GM23338 (cell line): ENCODE measurements around the gene NPR2. TPM values are rescaled to one million over a fixed set of nuclear protein-coding genes. Genes with fewer than 3 reads are reported as not detected.

Experiments used
- ATAC-seq: fragments of 200-7000 bp; cut with Tn5 transposase; 3 replicates; pipeline ENCODE4 v1.9.1; 2020
- DNase-seq: peaks from one replicate; pipeline ENCODE4 v3.0.0-alpha.2; 2015; ENCODE audit warnings: low spot score
- H2AFZ ChIP-seq: fragments of 200-600 bp; sonication (generic); 2 replicates; pipeline ENCODE4 v1.8.0; 2016; ENCODE audit warnings: antibody characterized with exemption, mild to moderate bottlenecking, moderate library complexity
- H3F3A ChIP-seq: fragments of 200-600 bp; sonication (generic); replicated peaks from 2 replicates; pipeline ENCODE4 v1.8.0; 2017; ENCODE audit warnings: antibody characterized with exemption, mixed run types, low read depth
- H3K27ac ChIP-seq: fragments of 200-600 bp; sonication (generic); 2 replicates; pipeline ENCODE4 v1.6.1; 2016; ENCODE audit warnings: low read depth
- H3K27me3 ChIP-seq: fragments of 200-600 bp; sonication (generic); 2 replicates; pipeline ENCODE4 v1.8.0; 2016; ENCODE audit warnings: mild to moderate bottlenecking, mixed run types, moderate library complexity; ENCODE audit not compliant: insufficient read depth
- H3K36me3 ChIP-seq: fragments of 200-600 bp; sonication (generic); 2 replicates; pipeline ENCODE4 v1.8.0; 2016; ENCODE audit warnings: mild to moderate bottlenecking; ENCODE audit not compliant: insufficient read depth
- H3K4me1 ChIP-seq: fragments of 200-600 bp; sonication (generic); 2 replicates; pipeline ENCODE4 v1.8.0; 2016; ENCODE audit warnings: mild to moderate bottlenecking, moderate library complexity; ENCODE audit not compliant: insufficient read depth
- H3K4me2 ChIP-seq: fragments of 200-600 bp; sonication (generic); 2 replicates; pipeline ENCODE4 v1.7.1; 2017; ENCODE audit warnings: mixed run types
- H3K4me3 ChIP-seq: fragments of 200-600 bp; sonication (generic); 2 replicates; pipeline ENCODE4 v1.6.1; 2016; ENCODE audit warnings: mixed run types
- H3K79me2 ChIP-seq: fragments of 200-600 bp; sonication (generic); replicated peaks from 2 replicates; pipeline ENCODE4 v1.8.0; 2017; ENCODE audit warnings: mild to moderate bottlenecking; ENCODE audit not compliant: insufficient read depth
- H3K9me2 ChIP-seq: fragments of 200-600 bp; sonication (generic); 2 replicates; pipeline ENCODE4 v1.8.0; 2017; ENCODE audit not compliant: insufficient read depth
- H4K20me1 ChIP-seq: fragments of 200-600 bp; sonication (generic); replicated peaks from 2 replicates; pipeline ENCODE4 v1.8.0; 2017; ENCODE audit warnings: mild to moderate bottlenecking; ENCODE audit not compliant: insufficient read depth
- H3K27ac Mint-ChIP-seq: 2 replicates; pipeline ENCODE4 v1.8.0; 2020; ENCODE audit warnings: inconsistent platforms, mild to moderate bottlenecking, moderate library complexity, mixed read lengths
- H3K27me3 Mint-ChIP-seq: 3 replicates; pipeline ENCODE4 v1.8.0; 2022; ENCODE audit warnings: low read depth, mild to moderate bottlenecking, moderate library complexity, mixed read lengths, inconsistent platforms; ENCODE audit not compliant: insufficient read depth, poor library complexity
- H3K36me3 Mint-ChIP-seq: 3 replicates; pipeline ENCODE4 v1.8.0; 2021; ENCODE audit warnings: low read depth, mild to moderate bottlenecking, inconsistent platforms, moderate library complexity, mixed read lengths
- H3K4me1 Mint-ChIP-seq: 3 replicates; pipeline ENCODE4 v1.8.0; 2020; ENCODE audit warnings: mild to moderate bottlenecking, inconsistent platforms, mixed read lengths
- H3K4me3 Mint-ChIP-seq: 3 replicates; pipeline ENCODE4 v1.8.0; 2021; ENCODE audit warnings: moderate library complexity, mild to moderate bottlenecking, inconsistent platforms, mixed read lengths
- H3K9me3 Mint-ChIP-seq: 3 replicates; pipeline ENCODE4 v1.8.0; 2020; ENCODE audit warnings: moderate library complexity, mild to moderate bottlenecking, inconsistent platforms, mixed read lengths
- EZH2 ChIP-seq: fragments of 200-600 bp; sonication (generic); IDR thresholded peaks from one replicate; pipeline ENCODE4 v1.8.0; 2017; ENCODE audit warnings: antibody characterized with exemption, mild to moderate bottlenecking, low read depth; ENCODE audit not compliant: unreplicated experiment
- NANOG ChIP-seq: IDR thresholded peaks from 2 replicates; pipeline ENCODE4 v1.6.1; 2016; ENCODE audit warnings: antibody characterized with exemption, borderline replicate concordance
- STAT1 ChIP-seq: IDR thresholded peaks from one replicate; pipeline ENCODE4 v1.6.1; 2016; ENCODE audit warnings: antibody characterized with exemption; ENCODE audit not compliant: unreplicated experiment
- ZNF331 ChIP-seq: fragments of 250-450 bp; sonication (Bioruptor Pico); IDR thresholded peaks from 2 replicates; pipeline ENCODE4 v1.5.0; 2020; ENCODE audit warnings: low read depth, mild to moderate bottlenecking, moderate library complexity
- polyA plus RNA-seq: library from polyadenylated mRNA; unstranded; fragments of >200 nt; fragmentation: Nextera tagmentation; extraction: Ambion mirVana; gene quantifications from 2 replicates; pipeline ENCODE4 v1.2.1, GENCODE V29; 2016
- total RNA-seq: library from RNA; depleted of rRNA; stranded (reverse); fragments of >200 nt; shearing (Covaris generic); gene quantifications from 2 replicates; pipeline ENCODE4 v1.2.3, GENCODE V29; 2014
- TF ChIP-seq, protein P1 (sequence below): IDR thresholded peaks from 2 replicates; pipeline ENCODE4 v1.6.1; 2016; ENCODE audit warnings: antibody characterized with exemption
- TF ChIP-seq, protein P2 (sequence below), 2 experiments: fragments of 200-600 bp in 1 of 2; sonication (generic) in 1 of 2; conservative IDR thresholded peaks; 2 replicates each; pipeline versions ENCODE4 v1.5.1 to v1.6.1; 2016 to 2017; ENCODE audit warnings: antibody characterized with exemption in 2 of 2, low read depth in 2 of 2, mild to moderate bottlenecking in 2 of 2, moderate library complexity in 1 of 2
- TF ChIP-seq, protein P3 (sequence below): fragments of 250-450 bp; sonication (Bioruptor Pico); IDR thresholded peaks from 2 replicates; pipeline ENCODE4 v1.5.0; 2020; ENCODE audit warnings: mild to moderate bottlenecking, moderate library complexity

NPR2 gene
- total and polyA plus RNA-seq, 2 experiments from 2014 or later = 9.0 to 14.4 TPM

DNA sequence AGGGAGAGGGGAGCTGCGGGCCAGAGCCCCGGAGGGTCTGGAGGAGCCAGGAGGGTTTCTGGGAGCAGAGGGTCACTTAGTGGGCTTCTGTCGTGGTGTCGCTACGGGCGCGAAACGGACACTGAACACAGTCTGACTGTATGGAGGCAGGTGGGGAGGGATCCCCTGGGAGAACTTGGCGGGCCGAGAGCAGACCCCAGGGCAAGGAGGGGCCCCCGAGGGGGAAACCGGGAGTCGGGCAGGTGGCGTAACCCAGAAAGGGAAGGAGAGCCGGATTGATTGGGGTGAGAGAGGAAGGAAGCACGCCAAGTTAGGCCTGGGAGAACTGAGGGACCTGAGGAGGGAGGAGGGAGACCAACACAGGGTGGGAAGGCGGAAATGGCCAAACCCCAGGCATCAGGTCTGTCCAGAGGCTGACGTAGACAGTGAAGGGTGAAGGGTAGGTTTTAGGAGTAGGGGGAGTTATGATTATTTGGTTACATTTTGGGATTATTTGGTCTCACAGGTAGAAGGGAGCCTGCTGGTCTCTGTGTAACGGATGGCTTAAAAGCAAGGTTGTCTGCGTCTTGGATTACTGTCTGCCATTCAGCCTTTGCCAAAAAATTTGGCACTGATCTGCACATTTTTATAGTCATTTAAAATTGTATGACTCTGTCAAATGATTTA, 34.0 kb upstream of the NPR2 start:
- peak overlapping the region; percentile 98 for H3K4me3 ChIP-seq
- H3K27me3 ChIP-seq = no peaks in the 10 kb centered on the region
- H3K9me2 ChIP-seq = no peaks in the 10 kb centered on the region
- peak overlapping the region; percentile 98 for H3K27ac Mint-ChIP-seq
- H4K20me1 ChIP-seq = peaks cover 3% of the 10 kb centered on the region; the same call in 1 of the 2 replicates
- H3K27ac ChIP-seq = peak overlapping the region; percentile 99
- peaks cover 18% of the 10 kb centered on the region for H3K4me1 ChIP-seq
- no peak for TF ChIP-seq NANOG
- no peak for TF ChIP-seq EZH2
- TF ChIP-seq, protein P1, sequence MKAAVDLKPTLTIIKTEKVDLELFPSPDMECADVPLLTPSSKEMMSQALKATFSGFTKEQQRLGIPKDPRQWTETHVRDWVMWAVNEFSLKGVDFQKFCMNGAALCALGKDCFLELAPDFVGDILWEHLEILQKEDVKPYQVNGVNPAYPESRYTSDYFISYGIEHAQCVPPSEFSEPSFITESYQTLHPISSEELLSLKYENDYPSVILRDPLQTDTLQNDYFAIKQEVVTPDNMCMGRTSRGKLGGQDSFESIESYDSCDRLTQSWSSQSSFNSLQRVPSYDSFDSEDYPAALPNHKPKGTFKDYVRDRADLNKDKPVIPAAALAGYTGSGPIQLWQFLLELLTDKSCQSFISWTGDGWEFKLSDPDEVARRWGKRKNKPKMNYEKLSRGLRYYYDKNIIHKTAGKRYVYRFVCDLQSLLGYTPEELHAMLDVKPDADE = 0 out of 2 replicates have a peak, but pooled peaks have one; percentile 6
- TF ChIP-seq, protein P2, sequence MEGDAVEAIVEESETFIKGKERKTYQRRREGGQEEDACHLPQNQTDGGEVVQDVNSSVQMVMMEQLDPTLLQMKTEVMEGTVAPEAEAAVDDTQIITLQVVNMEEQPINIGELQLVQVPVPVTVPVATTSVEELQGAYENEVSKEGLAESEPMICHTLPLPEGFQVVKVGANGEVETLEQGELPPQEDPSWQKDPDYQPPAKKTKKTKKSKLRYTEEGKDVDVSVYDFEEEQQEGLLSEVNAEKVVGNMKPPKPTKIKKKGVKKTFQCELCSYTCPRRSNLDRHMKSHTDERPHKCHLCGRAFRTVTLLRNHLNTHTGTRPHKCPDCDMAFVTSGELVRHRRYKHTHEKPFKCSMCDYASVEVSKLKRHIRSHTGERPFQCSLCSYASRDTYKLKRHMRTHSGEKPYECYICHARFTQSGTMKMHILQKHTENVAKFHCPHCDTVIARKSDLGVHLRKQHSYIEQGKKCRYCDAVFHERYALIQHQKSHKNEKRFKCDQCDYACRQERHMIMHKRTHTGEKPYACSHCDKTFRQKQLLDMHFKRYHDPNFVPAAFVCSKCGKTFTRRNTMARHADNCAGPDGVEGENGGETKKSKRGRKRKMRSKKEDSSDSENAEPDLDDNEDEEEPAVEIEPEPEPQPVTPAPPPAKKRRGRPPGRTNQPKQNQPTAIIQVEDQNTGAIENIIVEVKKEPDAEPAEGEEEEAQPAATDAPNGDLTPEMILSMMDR (conservative IDR thresholded peaks at IDR 0.05; ENCODE audit: low read depth in 2 of 2) = no peak
- TF ChIP-seq STAT1 = no peak
- TF ChIP-seq, protein P3, sequence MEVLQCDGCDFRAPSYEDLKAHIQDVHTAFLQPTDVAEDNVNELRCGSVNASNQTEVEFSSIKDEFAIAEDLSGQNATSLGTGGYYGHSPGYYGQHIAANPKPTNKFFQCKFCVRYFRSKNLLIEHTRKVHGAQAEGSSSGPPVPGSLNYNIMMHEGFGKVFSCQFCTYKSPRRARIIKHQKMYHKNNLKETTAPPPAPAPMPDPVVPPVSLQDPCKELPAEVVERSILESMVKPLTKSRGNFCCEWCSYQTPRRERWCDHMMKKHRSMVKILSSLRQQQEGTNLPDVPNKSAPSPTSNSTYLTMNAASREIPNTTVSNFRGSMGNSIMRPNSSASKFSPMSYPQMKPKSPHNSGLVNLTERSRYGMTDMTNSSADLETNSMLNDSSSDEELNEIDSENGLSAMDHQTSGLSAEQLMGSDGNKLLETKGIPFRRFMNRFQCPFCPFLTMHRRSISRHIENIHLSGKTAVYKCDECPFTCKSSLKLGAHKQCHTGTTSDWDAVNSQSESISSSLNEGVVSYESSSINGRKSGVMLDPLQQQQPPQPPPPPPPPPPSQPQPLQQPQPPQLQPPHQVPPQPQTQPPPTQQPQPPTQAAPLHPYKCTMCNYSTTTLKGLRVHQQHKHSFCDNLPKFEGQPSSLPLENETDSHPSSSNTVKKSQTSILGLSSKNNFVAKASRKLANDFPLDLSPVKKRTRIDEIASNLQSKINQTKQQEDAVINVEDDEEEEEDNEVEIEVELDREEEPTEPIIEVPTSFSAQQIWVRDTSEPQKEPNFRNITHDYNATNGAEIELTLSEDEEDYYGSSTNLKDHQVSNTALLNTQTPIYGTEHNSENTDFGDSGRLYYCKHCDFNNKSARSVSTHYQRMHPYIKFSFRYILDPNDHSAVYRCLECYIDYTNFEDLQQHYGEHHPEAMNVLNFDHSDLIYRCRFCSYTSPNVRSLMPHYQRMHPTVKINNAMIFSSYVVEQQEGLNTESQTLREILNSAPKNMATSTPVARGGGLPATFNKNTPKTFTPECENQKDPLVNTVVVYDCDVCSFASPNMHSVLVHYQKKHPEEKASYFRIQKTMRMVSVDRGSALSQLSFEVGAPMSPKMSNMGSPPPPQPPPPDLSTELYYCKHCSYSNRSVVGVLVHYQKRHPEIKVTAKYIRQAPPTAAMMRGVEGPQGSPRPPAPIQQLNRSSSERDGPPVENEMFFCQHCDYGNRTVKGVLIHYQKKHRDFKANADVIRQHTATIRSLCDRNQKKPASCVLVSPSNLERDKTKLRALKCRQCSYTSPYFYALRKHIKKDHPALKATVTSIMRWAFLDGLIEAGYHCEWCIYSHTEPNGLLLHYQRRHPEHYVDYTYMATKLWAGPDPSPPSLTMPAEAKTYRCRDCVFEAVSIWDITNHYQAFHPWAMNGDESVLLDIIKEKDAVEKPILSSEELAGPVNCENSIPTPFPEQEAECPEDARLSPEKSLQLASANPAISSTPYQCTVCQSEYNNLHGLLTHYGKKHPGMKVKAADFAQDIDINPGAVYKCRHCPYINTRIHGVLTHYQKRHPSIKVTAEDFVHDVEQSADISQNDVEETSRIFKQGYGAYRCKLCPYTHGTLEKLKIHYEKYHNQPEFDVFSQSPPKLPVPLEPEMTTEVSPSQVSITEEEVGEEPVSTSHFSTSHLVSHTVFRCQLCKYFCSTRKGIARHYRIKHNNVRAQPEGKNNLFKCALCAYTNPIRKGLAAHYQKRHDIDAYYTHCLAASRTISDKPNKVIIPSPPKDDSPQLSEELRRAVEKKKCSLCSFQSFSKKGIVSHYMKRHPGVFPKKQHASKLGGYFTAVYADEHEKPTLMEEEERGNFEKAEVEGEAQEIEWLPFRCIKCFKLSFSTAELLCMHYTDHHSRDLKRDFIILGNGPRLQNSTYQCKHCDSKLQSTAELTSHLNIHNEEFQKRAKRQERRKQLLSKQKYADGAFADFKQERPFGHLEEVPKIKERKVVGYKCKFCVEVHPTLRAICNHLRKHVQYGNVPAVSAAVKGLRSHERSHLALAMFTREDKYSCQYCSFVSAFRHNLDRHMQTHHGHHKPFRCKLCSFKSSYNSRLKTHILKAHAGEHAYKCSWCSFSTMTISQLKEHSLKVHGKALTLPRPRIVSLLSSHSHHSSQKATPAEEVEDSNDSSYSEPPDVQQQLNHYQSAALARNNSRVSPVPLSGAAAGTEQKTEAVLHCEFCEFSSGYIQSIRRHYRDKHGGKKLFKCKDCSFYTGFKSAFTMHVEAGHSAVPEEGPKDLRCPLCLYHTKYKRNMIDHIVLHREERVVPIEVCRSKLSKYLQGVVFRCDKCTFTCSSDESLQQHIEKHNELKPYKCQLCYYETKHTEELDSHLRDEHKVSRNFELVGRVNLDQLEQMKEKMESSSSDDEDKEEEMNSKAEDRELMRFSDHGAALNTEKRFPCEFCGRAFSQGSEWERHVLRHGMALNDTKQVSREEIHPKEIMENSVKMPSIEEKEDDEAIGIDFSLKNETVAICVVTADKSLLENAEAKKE = no peak
- TF ChIP-seq ZNF331 (CRISPR knock-in tag) = no peak
- no peaks in the 10 kb centered on the region for H3K36me3 ChIP-seq
- ATAC-seq = peak; percentile 78
- H3K4me2 ChIP-seq = peak overlapping the region; percentile 89
- H3K4me1 Mint-ChIP-seq = peaks cover 36% of the 10 kb centered on the region
- peaks cover 6% of the 10 kb centered on the region for H3K27me3 Mint-ChIP-seq
- peak overlapping the region; percentile 94 for H3K4me3 Mint-ChIP-seq
- peaks cover 33% of the 10 kb centered on the region for H3K36me3 Mint-ChIP-seq
- H3K9me3 Mint-ChIP-seq = no peaks in the 10 kb centered on the region; the same call in 1 of the 3 replicates
- H3K79me2 ChIP-seq = peaks cover 48% of the 10 kb centered on the region
- peak; percentile 85 for DNase-seq
- H2AFZ ChIP-seq = peak overlapping the region; percentile 95
- H3F3A ChIP-seq = peaks cover 18% of the 10 kb centered on the region; the same call in 1 of the 2 replicates
